HepG2 (cell line): Measurements from ENCODE around the gene KMT5C. TPM values are rescaled to one million over a fixed set of nuclear protein-coding genes. Genes with fewer than 3 reads are reported as not detected.

Experiments used
- ATAC-seq: fragments of 200-7000 bp; cut with Tn5 transposase; 3 replicates; pipeline ENCODE4 v1.9.1; 2020; ENCODE audit warnings: mild to moderate bottlenecking, moderate library complexity
- BruUV-seq: library from RNA; stranded (reverse); fragments of 400-500 nt; replicated peaks from 2 replicates; lab custom pipeline; 2021; lab: Mats Ljungman, UMichigan
- CTCF ChIA-PET: fragments of 300-600 bp; formaldehyde crosslinking; extraction: SDS; loops from one replicate; lab custom pipeline; 2021; ENCODE audit warnings: low total read pairs, inconsistent platforms, low intra/inter-chr PET ratio; lab: Yijun Ruan, JAX
- POLR2A ChIA-PET: fragments of 350-600 bp; sonication (Branson Sonifier 250); formaldehyde crosslinking; loops from one replicate; lab custom pipeline; 2020; ENCODE audit warnings: antibody characterized with exemption, inconsistent platforms; lab: Yijun Ruan, JAX
- DNase-seq: peaks from one replicate; pipeline ENCODE4 v3.0.0-alpha.2; 2015; ENCODE audit warnings: low spot score
- FAIRE-seq: peaks from 3 replicates; lab custom pipeline; 2011; peaks lifted over from hg19 to GRCh38; lab: Jason Lieb, UNC
- H2AFZ ChIP-seq: one replicate; pipeline ENCODE4 v1.6.1; 2011; ENCODE audit warnings: low read length, inconsistent platforms
- H3K27ac ChIP-seq: fragments of 300-600 bp; 3 replicates; pipeline ENCODE4 v1.8.0; 2011; ENCODE audit warnings: mixed run types, mild to moderate bottlenecking, mixed read lengths, low read length, inconsistent platforms; ENCODE audit not compliant: insufficient read depth; ENCODE audit errors: extremely low read length
- H3K27me3 ChIP-seq, 2 experiments: fragments of 200-600 bp in 1 of 2; 2 replicates in 1 of 2; 3 replicates in 1 of 2; pipeline versions ENCODE4 v1.6.0 to v1.8.0; 2011; ENCODE audit warnings: low read length in 2 of 2, mild to moderate bottlenecking in 2 of 2, moderate library complexity in 2 of 2, inconsistent platforms in 1 of 2; ENCODE audit not compliant: insufficient read depth in 2 of 2, control insufficient read depth in 1 of 2
- H3K36me3 ChIP-seq, 2 experiments: fragments of 200-600 bp in 1 of 2; replicated peaks in 1 of 2; 2 replicates in 1 of 2; 3 replicates in 1 of 2; pipeline versions ENCODE4 v1.5.1 to v1.8.0; 2011; ENCODE audit warnings: low read length in 2 of 2, inconsistent platforms in 1 of 2; ENCODE audit not compliant: insufficient read depth in 2 of 2, control insufficient read depth in 1 of 2
- H3K4me1 ChIP-seq: 2 replicates; pipeline ENCODE4 v1.5.1; 2012; ENCODE audit warnings: low read length, inconsistent platforms; ENCODE audit not compliant: insufficient read depth
- H3K4me2 ChIP-seq: 2 replicates; pipeline ENCODE4 v1.6.0; 2011; ENCODE audit warnings: low read depth, low read length, inconsistent platforms
- H3K4me3 ChIP-seq, 3 experiments: fragments of 200-600 bp in 1 of 3; sonication (generic), shearing (Covaris generic) in 1 of 3; replicated peaks in 1 of 3; 2 replicates each; pipeline ENCODE4 v1.5.1; 2011 to 2016; ENCODE audit warnings: low read length in 3 of 3, inconsistent platforms in 2 of 3, low read depth in 2 of 3, mild to moderate bottlenecking in 2 of 3, control low read depth in 1 of 3, mixed read lengths in 1 of 3; ENCODE audit not compliant: insufficient read depth in 1 of 3
- H3K79me2 ChIP-seq: one replicate; pipeline ENCODE4 v1.6.1; 2011; ENCODE audit warnings: low read length, inconsistent platforms; ENCODE audit not compliant: insufficient read depth
- H3K9ac ChIP-seq: 2 replicates; pipeline ENCODE4 v1.6.0; 2011; ENCODE audit warnings: mild to moderate bottlenecking, low read depth, low read length, inconsistent platforms; ENCODE audit not compliant: insufficient read depth
- H3K9me3 ChIP-seq: 2 replicates; pipeline ENCODE4 v1.5.1; 2012; ENCODE audit warnings: mild to moderate bottlenecking, low read length
- H4K20me1 ChIP-seq: 2 replicates; pipeline ENCODE4 v1.6.0; 2011; ENCODE audit warnings: inconsistent platforms, mild to moderate bottlenecking, low read length, moderate library complexity; ENCODE audit not compliant: insufficient read depth
- FOXM1 ChIP-seq: sonication (generic); formaldehyde crosslinking; IDR thresholded peaks from 2 replicates; pipeline ENCODE4 v1.5.0; 2020; ENCODE audit warnings: missing genetic modification reagents
- KMT2B ChIP-seq: IDR thresholded peaks from 2 replicates; pipeline ENCODE4 v1.6.1; 2016; ENCODE audit warnings: missing genetic modification reagents, missing compliant biosample characterization
- MAX ChIP-seq: IDR thresholded peaks from 2 replicates; pipeline ENCODE4 v1.6.1; 2012; ENCODE audit warnings: inconsistent platforms
- RFX1 ChIP-seq: fragments of 450-650 bp; IDR thresholded peaks from 2 replicates; pipeline ENCODE4 v1.6.1; 2017
- ZMYM3 ChIP-seq: sonication (generic); formaldehyde crosslinking; IDR thresholded peaks from 2 replicates; pipeline ENCODE4 v1.5.1; 2020; ENCODE audit warnings: mild to moderate bottlenecking, missing genetic modification reagents
- ZNF264 ChIP-seq: sonication (generic); formaldehyde crosslinking; IDR thresholded peaks from 2 replicates; pipeline ENCODE4 v1.4.0; 2020; ENCODE audit warnings: missing genetic modification reagents
- ZNF564 ChIP-seq: sonication (generic); formaldehyde crosslinking; IDR thresholded peaks from 2 replicates; pipeline ENCODE4 v1.8.1; 2023; ENCODE audit warnings: mild to moderate bottlenecking, missing genetic modification reagents
- ZNF776 ChIP-seq: sonication (generic); formaldehyde crosslinking; IDR thresholded peaks from 2 replicates; pipeline ENCODE4 v1.4.0; 2020; ENCODE audit warnings: mild to moderate bottlenecking, missing genetic modification reagents
- ZNF782 ChIP-seq: sonication (generic); formaldehyde crosslinking; IDR thresholded peaks from 2 replicates; pipeline ENCODE4 v1.4.0; 2020; ENCODE audit warnings: missing genetic modification reagents, mild to moderate bottlenecking, borderline replicate concordance
- WGBS: methylation state at CpG from one replicate; pipeline ENCODE4 v1.1.6; 2017; ENCODE audit warnings: low lambda C conversion rate; 5-methylcytosine and 5-hydroxymethylcytosine counted together
- in situ Hi-C: cut with HindIII; loops from 2 replicates; pipeline ENCODE4 v1.10.0; 2017; ENCODE audit warnings: low pct_unique_long_range_greater_than_20kb; ENCODE audit not compliant: extremely low pct_ligation_motif_present
- intact Hi-C: fragments of 100-400 bp; cut with micrococcal nuclease; formaldehyde crosslinking; loops from one replicate; pipeline ENCODE4 v1.10.0; 2022; ENCODE audit not compliant: unreplicated experiment
- polyA plus RNA-seq, 8 experiments: library from polyadenylated mRNA; depleted of rRNA in 3 of 8; stranded (reverse) in 7 of 8; unstranded in 1 of 8; fragments of >200 nt; fragmentation: Illumina TruSeq in 4 of 8; extraction: Trizol in 4 of 8; gene quantifications; 2 replicates each; pipeline versions ENCODE4 v1.2.1 to v1.2.3, GENCODE V29; 2011 to 2016; ENCODE audit warnings: low read depth in 4 of 8, missing spikeins in 1 of 8, mixed read lengths in 1 of 8; ENCODE audit not compliant: insufficient read depth in 1 of 8
- total RNA-seq, 5 experiments: library from RNA; depleted of rRNA; stranded (reverse); fragments of >200 nt; fragmentation: Illumina TruSeq; extraction: Trizol; gene quantifications; 2 replicates each; pipeline ENCODE4 v1.2.3, GENCODE V29; 2016; ENCODE audit warnings: low read depth in 1 of 5
- TF ChIP-seq, protein P1 (sequence below), 2 experiments: sonication (generic) in 1 of 2; formaldehyde crosslinking in 1 of 2; IDR thresholded peaks; 2 replicates each; pipeline versions ENCODE4 v1.4.0 to v1.6.1; 2016 to 2020; ENCODE audit warnings: borderline replicate concordance in 1 of 2, low read depth in 1 of 2, mild to moderate bottlenecking in 1 of 2, missing genetic modification reagents in 1 of 2

KMT5C gene
- total and polyA plus RNA-seq, 2 of the 13 experiments (the other 11 are each of a cell fraction or from before 2014, with no cell fraction given): 5.5 to 9.0 TPM

DNA sequence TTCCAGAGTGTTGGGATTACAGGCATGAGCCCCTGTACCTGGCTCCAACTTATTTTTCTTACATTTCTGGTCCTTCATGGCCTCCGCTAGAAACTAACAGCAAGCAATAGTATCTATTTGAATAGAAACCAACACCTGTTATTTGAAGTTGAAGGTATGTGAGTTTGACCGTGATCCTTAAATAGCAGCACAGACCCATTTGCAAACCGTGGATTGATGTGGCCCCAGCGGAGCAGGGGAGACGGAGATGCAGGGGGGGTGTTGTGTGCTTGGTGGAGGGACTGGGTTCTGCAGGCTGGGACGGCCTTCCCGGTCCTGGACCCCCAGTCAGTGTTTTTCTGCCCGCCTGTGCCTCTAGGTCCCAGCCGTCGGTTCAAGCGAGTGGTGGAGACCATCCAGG lies 31.4 kb upstream of the KMT5C start (continued):
- TF ChIP-seq ZNF782 (no peak), MAX (no peak)

DNA sequence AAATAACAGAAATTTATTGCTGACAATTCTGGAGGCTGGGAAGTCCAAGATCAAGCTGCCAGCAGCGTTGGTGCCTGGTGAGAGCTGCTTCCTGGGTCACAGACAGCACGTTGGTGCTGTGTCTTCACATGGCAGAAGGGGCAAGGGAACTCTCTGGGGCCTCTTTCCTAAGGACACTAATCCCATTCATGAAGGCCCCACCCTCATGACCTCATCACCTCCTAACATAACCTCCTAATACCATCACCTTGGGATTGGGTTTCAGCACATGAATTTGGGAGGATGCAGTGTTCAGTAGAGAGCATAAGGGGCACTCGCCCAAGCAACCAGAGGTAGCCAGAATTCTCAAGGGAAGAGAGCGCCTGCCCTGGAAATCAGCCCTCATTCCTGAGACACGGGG lies 30.2 kb upstream of the KMT5C start:
- TF ChIP-seq ZNF264 (CRISPR knock-in tag) (peak; percentile 99), ZNF564 (CRISPR knock-in tag) (0 out of 2 replicates have a peak, but pooled peaks have one; percentile 68), KMT2B (CRISPR knock-in tag) (no peak), ZMYM3 (CRISPR knock-in tag) (0 out of 2 replicates have a peak, but pooled peaks have one; percentile 29)
- TF ChIP-seq, all 625 proteins: peak for 3
- Histone ChIP-seq H3K4me2 (peak overlapping the region; percentile 28; the same call in 1 of the 2 replicates), H3K9me3 (no peaks in the 10 kb centered on the region), H3K4me1 (peaks cover 14% of the 10 kb centered on the region), H3K27me3 (peaks cover 0 to 5% of the 10 kb centered on the region in 2 experiments; a peak in 1 of 5 replicates), H3K4me3 (no peak overlapping the region; a peak in 1 of 6 replicates), H4K20me1 (no peaks in the 10 kb centered on the region), H3K9ac (no peak overlapping the region), H2AFZ (no peak overlapping the region), H3K36me3 (no peaks in the 10 kb centered on the region), H3K79me2 (no peaks in the 10 kb centered on the region), H3K27ac (no peak overlapping the region)
- ChIA-PET POLR2A (interaction anchor here (1.0 kb wide), 1 partner anchor 98 kb away, joined by 3 read pairs; the partner anchor contains the start of gene UBE2S), CTCF (no interaction called here)
- no peak for DNase-seq
- WGBS: 52% methylated on average over 2 of the region's 5 CpGs
- ATAC-seq: no peak
- no peak for FAIRE-seq
- intact Hi-C loops: no loop called here
- no TSS peak for BruUV-seq
- in situ Hi-C loops: no loop called here

GRCh38 chr19:55310498-55310897 lies 29.2 kb upstream of the KMT5C start:
- no TSS peak for BruUV-seq
- no peak overlapping the region for H3K4me3 ChIP-seq
- H3K27me3 ChIP-seq: peaks cover 0 to 5% of the 10 kb centered on the region in 2 experiments; a peak in 1 of 5 replicates
- H4K20me1 ChIP-seq: no peaks in the 10 kb centered on the region
- intact Hi-C loops (no loop called here), in situ Hi-C loops (no loop called here)
- FAIRE-seq (no peak), ATAC-seq (no peak), DNase-seq (no peak)
- no peaks in the 10 kb centered on the region for H3K79me2 ChIP-seq
- POLR2A ChIA-PET: interaction anchor here (1.0 kb wide), 1 partner anchor 97 kb away, joined by 3 read pairs; the partner anchor contains the start of gene UBE2S
- WGBS: 37% methylated on average over 2 of the region's 7 CpGs
- H3K4me2 ChIP-seq: peak overlapping the region; percentile 28; the same call in 1 of the 2 replicates
- H3K27ac ChIP-seq: no peak overlapping the region
- no peaks in the 10 kb centered on the region for H3K9me3 ChIP-seq
- H2AFZ ChIP-seq: no peak overlapping the region
- H3K4me1 ChIP-seq: peaks cover 14% of the 10 kb centered on the region
- CTCF ChIA-PET: no interaction called here
- H3K9ac ChIP-seq: no peak overlapping the region
- TF ChIP-seq ZNF776 (no peak), FOXM1 (CRISPR knock-in tag) (no peak), RFX1 (peak; percentile 22; the same call in 1 of the 2 replicates)
- TF ChIP-seq, protein P1, sequence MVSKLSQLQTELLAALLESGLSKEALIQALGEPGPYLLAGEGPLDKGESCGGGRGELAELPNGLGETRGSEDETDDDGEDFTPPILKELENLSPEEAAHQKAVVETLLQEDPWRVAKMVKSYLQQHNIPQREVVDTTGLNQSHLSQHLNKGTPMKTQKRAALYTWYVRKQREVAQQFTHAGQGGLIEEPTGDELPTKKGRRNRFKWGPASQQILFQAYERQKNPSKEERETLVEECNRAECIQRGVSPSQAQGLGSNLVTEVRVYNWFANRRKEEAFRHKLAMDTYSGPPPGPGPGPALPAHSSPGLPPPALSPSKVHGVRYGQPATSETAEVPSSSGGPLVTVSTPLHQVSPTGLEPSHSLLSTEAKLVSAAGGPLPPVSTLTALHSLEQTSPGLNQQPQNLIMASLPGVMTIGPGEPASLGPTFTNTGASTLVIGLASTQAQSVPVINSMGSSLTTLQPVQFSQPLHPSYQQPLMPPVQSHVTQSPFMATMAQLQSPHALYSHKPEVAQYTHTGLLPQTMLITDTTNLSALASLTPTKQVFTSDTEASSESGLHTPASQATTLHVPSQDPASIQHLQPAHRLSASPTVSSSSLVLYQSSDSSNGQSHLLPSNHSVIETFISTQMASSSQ (IDR thresholded peaks at IDR 0.05; ENCODE audit: low read depth): no peak
- TF ChIP-seq, protein P1 (CRISPR knock-in tag; IDR thresholded peaks at IDR 0.05; ENCODE audit: borderline replicate concordance): no peak
- no peaks in the 10 kb centered on the region for H3K36me3 ChIP-seq
